Stomach smooth muscle (tissue), 2 donors: ENCODE data around the gene COL28A1.
"Not testable (repeated sequence)": the region's sequence is repeated elsewhere in the genome, so short reads cannot be mapped to it uniquely, and the experiment has no call there.

Experiments
- H3K27ac ChIP-seq: one replicate; pipeline ENCODE4 v1.7.0; 2013; ENCODE audit warnings: mild to moderate bottlenecking, low read length, inconsistent platforms
- H3K27me3 ChIP-seq, 2 donors: one replicate each; pipeline ENCODE4 v1.7.0; 2013; ENCODE audit warnings: low read length in 2 of 2; ENCODE audit not compliant: insufficient read depth in 2 of 2, control insufficient read depth in 1 of 2
- H3K36me3 ChIP-seq, 2 donors: one replicate each; pipeline ENCODE4 v1.7.0; 2013; ENCODE audit warnings: low read length in 2 of 2; ENCODE audit not compliant: control insufficient read depth in 2 of 2, insufficient read depth in 2 of 2
- H3K4me1 ChIP-seq: one replicate; pipeline ENCODE4 v1.7.0; 2013; ENCODE audit warnings: low read length; ENCODE audit not compliant: control insufficient read depth, insufficient read depth
- H3K4me3 ChIP-seq, 2 donors: one replicate each; pipeline ENCODE4 v1.7.0; 2013; ENCODE audit warnings: low read length in 2 of 2
- H3K9ac ChIP-seq, 2 donors: one replicate each; pipeline ENCODE4 v1.7.0; 2013; ENCODE audit warnings: low read length in 2 of 2, mild to moderate bottlenecking in 1 of 2
- H3K9me3 ChIP-seq, 2 donors: one replicate each; pipeline ENCODE4 v1.7.0; 2013; ENCODE audit warnings: low read length in 2 of 2; ENCODE audit not compliant: control insufficient read depth in 2 of 2
- donor health status: healthy.
- donor health status: Pancreatic carcinoma.

Gene COL28A1

DNA sequence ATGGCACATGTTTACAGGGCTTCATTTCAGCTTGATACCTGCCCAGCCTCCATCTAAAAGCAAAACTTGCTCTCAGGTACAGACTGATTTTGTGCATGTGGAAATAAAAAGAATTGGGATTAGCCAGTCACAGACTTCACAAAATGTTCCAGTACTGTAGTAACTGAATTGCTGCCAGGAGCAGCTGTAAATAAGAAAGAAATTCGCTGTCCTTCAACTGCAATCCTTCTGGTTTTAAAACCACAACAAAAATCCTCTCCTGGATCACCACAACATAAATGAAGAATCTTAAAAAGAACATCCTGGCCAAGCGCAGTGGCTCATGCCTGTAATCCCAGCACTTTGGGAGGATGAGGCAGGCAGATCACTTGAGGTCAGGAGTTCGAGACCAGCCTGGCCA, 27.1 kb upstream of the COL28A1 start:
- Histone ChIP-seq H3K36me3 (no peaks in the 10 kb centered on the region), H3K27ac (no peak overlapping the region), H3K9me3 (no peaks in the 10 kb centered on the region), H3K4me1 (peaks cover 2% of the 10 kb centered on the region), H3K27me3 (no peaks in the 10 kb centered on the region), H3K4me3 (no peak overlapping the region), H3K9ac (no peak overlapping the region)

DNA sequence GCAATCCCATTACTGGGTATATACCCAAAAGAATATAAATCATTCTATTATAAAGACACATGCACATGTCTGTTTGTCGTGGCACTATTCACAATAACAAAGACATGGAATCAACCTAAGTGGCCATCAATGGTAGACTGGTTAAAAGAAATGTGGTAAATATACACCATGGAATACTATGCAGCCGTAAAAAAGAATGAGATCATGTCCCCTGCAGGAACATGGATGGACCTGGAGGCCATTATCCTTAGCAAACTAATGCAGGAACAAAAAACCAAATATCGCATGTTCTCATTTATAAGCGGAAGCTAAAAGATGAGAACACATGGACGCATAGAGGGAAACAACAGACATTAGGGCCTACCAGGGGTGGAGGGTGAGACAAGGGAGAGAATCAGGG, 25.9 kb upstream of the COL28A1 start:
- not testable (repeated sequence) for H3K4me3 ChIP-seq

DNA sequence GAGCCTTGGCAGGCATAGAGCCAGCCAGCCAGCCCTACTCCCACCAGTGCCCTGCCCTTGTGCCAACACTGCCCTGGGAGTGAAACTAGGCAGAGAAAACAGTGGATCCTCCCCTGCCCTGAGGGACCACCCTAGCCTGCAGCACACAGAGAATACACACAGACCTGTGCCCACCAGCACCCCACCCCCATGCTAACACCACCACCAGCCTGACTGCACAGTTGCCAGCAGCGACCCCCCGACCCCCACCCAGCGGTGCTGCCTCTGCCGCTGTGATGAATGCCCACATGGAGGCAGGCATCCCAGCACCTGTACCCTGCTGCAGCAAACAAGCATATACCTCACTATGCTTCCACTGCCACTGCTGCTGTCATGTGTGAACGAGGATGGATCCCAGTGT, 21.6 kb upstream of the COL28A1 start:
- H3K4me1 ChIP-seq, result no peaks in the 10 kb centered on the region
- H3K9ac ChIP-seq, result no peak overlapping the region
- H3K27ac ChIP-seq, result no peak overlapping the region
- no peak overlapping the region for H3K4me3 ChIP-seq
- H3K27me3 ChIP-seq, result no peaks in the 10 kb centered on the region
- no peaks in the 10 kb centered on the region for H3K9me3 ChIP-seq
- no peaks in the 10 kb centered on the region for H3K36me3 ChIP-seq

More for the DNA sequence above, 25.9 kb upstream of the COL28A1 start:
- H3K36me3 ChIP-seq, H3K9ac ChIP-seq, H3K9me3 ChIP-seq, H3K4me1 ChIP-seq, H3K27ac ChIP-seq, H3K27me3 ChIP-seq: not testable (repeated sequence)

DNA sequence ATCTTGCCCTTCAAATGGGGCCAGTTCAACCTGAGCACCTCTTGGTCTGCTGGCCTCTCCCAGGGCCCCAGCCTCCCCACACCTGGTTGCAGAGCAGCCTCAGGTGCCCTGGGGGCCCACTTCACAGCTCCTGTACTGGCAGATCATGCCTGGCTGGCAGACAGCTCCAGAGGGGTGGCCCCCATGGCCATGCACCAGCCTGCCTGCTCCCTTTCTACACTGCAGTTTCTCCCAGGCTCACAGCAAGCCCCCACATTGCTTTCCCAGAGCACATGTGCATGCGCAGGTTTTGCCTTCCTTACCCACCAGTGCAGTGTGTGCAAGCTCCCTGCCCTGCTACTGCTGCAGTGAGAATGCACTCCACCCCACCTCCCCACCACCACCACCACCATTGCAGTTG, 21.2 kb upstream of the COL28A1 start:
- Histone ChIP-seq H3K4me1 (no peaks in the 10 kb centered on the region), H3K9ac (no peak overlapping the region), H3K4me3 (no peak overlapping the region), H3K27ac (no peak overlapping the region), H3K27me3 (no peaks in the 10 kb centered on the region), H3K9me3 (no peaks in the 10 kb centered on the region), H3K36me3 (no peaks in the 10 kb centered on the region)

DNA sequence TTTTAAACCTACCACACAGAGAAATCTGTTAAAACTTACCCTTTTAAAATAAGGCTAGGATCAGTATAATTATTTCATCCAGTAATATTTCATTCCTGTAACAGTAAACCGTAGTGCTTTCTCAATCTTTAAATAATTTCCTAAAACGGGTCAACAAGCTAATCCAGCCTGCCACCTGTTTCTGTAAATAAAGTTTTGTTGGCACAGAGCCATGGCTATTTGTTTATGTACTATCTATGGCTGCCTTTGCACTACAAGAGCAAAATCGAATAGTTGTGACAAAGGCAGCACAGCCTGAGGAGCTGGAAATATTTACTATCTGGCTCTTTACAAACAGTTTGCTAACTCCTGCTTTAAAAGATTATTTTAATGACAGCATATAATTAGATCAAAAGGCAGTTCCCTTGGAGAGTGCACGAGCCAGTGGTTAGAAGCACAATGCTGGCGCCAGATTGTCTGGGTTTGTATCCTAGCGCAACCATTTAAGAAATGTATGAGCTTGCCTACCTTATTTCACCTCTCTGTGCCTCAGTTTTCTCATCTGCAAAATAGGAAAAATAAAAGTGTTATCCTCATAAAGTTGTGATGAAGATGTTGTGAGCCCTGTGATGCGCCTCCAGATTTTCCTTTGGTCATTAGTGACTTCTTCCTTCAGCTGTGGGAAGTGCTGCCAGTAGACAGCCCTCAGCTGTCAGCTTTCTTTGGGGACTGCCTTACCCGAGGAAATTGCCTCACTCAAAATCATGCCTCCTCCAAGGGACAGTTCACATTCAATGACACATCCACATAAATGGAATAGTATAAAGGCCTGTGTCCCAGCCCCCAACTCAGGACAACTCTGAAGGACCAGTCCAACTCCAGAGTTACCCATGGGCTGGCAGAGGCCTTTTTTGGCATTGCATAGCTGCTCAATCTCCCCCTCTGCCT, 19.2 kb upstream of the COL28A1 start:
- Histone ChIP-seq H3K9me3 (no peaks in the 10 kb centered on the region), H3K27ac (no peak overlapping the region), H3K4me1 (no peaks in the 10 kb centered on the region), H3K36me3 (no peaks in the 10 kb centered on the region), H3K4me3 (no peak overlapping the region), H3K27me3 (no peaks in the 10 kb centered on the region), H3K9ac (no peak overlapping the region)

DNA sequence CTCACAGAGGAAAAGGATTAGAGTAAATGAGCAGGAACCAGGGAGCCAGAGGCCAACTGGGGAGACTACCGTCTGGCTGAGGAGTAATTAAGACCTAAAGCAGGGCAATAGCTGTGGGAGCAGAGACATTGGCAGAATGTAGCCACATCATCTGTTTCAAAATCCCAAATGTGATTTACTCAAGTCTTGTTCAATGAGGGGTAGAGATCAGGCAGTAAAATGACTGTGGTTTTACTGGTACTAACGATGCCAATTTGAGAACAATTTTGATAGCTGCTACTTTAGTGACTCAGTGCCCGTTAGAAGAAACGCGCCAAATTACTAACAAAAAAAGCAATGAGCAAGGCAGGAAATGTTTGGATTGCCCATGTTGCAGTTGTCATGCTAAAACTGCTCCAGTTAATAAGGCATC, 18.4 kb upstream of the COL28A1 start:
- no peaks in the 10 kb centered on the region for H3K27me3 ChIP-seq
- no peak overlapping the region for H3K9ac ChIP-seq
- no peak overlapping the region for H3K4me3 ChIP-seq
- no peaks in the 10 kb centered on the region for H3K4me1 ChIP-seq
- no peak overlapping the region for H3K27ac ChIP-seq
- no peaks in the 10 kb centered on the region for H3K9me3 ChIP-seq
- H3K36me3 ChIP-seq, result no peaks in the 10 kb centered on the region

DNA sequence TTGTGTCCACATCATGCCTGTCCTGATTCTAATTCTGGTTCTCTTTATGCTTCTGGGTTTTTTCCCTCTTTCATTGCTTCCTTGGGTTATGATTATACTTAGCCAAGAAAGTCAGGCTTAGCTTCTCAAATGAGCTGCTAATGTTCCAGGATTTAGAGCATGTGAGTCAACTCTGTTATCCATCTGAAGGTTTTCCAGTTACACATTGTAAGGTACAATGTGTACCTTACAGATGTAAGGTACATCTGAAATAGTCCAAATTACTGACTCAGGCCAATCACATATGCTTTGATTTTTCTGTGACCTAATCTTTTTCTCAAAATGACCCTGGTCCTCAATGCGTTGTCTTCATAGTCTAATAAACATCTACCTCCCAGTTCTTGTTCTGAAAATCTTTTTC, 17.7 kb upstream of the COL28A1 start:
- Histone ChIP-seq H3K4me3 (no peak overlapping the region), H3K36me3 (no peaks in the 10 kb centered on the region), H3K4me1 (no peaks in the 10 kb centered on the region), H3K27ac (no peak overlapping the region), H3K9ac (no peak overlapping the region), H3K27me3 (no peaks in the 10 kb centered on the region), H3K9me3 (no peaks in the 10 kb centered on the region)

DNA sequence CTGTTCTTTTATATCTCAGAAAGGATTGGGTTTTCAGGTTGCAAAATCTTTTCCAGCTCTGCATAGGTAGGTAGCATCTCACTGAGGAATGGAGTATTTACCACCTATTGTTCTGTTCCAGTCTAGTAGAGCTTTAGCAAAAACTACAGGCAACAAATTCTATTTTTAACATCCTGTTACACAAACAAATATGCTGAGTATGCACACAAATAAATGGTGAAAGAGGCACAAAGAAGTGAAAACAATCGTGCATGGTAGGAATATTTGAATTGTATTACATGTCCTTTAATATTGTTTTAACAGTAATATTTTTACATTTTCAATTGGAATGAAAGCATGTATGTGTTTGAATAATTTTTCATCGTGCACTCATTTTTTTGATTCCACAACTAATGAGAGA, 16.5 kb upstream of the COL28A1 start:
- H3K27ac ChIP-seq, result no peak overlapping the region
- H3K27me3 ChIP-seq, result no peaks in the 10 kb centered on the region
- H3K36me3 ChIP-seq, result no peaks in the 10 kb centered on the region
- no peak overlapping the region for H3K9ac ChIP-seq
- H3K4me3 ChIP-seq, result no peak overlapping the region
- H3K4me1 ChIP-seq, result no peaks in the 10 kb centered on the region
- H3K9me3 ChIP-seq, result no peaks in the 10 kb centered on the region

DNA sequence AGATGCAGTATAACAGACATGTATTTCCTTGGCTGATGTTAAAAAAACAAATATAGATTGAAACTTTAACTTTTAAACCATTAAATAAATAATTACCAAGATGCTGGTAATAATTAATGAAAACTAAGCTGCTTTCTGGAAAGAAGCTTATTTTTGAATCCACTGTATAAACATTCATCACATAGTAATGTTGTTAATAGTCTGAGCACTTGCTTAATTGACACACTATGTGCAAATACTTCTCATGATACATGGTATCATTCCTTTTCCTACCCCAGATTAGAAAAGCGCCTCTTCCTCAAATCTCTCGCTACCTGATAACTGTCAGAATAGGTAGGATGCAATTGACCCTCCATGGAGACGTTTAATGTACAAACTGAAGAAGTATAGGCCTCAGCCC, 15.0 kb upstream of the COL28A1 start:
- H3K9ac ChIP-seq, result no peak overlapping the region
- H3K4me3 ChIP-seq, result no peak overlapping the region
- no peaks in the 10 kb centered on the region for H3K9me3 ChIP-seq
- H3K36me3 ChIP-seq, result no peaks in the 10 kb centered on the region
- H3K27ac ChIP-seq, result no peak overlapping the region
- no peaks in the 10 kb centered on the region for H3K4me1 ChIP-seq
- no peaks in the 10 kb centered on the region for H3K27me3 ChIP-seq

DNA sequence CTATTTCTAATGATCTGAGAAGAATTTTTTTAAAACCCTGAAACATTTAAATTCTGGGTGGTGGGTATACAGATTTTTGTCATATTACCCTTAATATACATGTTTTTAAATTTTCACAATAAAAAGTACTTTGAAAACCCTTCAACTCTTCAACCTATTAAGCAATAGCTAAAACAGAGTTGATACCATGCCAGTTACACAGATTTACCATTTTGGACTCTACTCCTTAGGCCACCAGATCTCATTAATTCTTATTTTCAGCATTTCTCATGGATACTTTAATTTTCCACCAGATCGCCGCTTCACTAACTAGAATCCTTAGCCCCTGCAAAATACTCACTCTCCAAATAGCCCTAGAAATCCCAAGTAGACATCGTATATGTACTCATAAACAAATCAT, 12.7 kb upstream of the COL28A1 start:
- H3K36me3 ChIP-seq, result no peaks in the 10 kb centered on the region
- H3K4me3 ChIP-seq, result no peak overlapping the region
- H3K4me1 ChIP-seq, result no peaks in the 10 kb centered on the region
- no peaks in the 10 kb centered on the region for H3K9me3 ChIP-seq
- no peaks in the 10 kb centered on the region for H3K27me3 ChIP-seq
- H3K9ac ChIP-seq, result no peak overlapping the region
- no peak overlapping the region for H3K27ac ChIP-seq

DNA sequence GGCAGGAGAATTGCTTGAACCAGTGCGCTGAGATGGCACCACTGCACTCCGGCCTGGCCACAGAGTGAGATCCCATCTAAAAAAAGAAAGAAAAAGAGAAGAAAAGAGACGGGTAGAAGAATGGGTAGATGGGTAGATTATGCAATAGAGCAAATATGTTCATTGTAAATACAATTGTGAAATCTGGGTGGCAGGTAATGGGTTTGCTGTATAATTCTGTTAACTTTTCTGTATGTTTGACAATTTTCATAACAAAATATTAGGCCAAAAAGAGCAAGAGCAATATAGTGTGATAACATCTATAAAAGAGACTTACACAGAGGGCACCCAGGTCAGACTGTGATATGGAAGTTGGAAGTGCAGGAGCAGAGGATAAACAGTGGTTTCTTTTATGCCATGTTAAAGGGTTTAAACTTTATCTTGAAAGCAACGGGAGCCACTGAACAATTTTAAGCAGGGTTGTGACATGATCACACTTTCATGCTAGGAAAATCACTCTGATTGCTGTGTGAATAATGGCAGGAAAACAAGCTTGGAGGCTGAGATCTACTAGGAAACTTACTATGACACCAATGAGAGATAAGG, 6.7 kb upstream of the COL28A1 start:
- H3K27ac ChIP-seq, result no peak overlapping the region
- no peaks in the 10 kb centered on the region for H3K4me1 ChIP-seq
- no peaks in the 10 kb centered on the region for H3K36me3 ChIP-seq
- no peaks in the 10 kb centered on the region for H3K9me3 ChIP-seq
- H3K9ac ChIP-seq, result no peak overlapping the region
- H3K27me3 ChIP-seq, result no peaks in the 10 kb centered on the region
- H3K4me3 ChIP-seq, result no peak overlapping the region
